WI38 (cell line): ENCODE data around the gene ARID1B.

Experiments
- H3K4me3 ChIP-seq: 2 replicates; pipeline ENCODE4 v1.5.1; 2011; ENCODE audit warnings: low read depth, mild to moderate bottlenecking, control low read depth, low read length
- TF ChIP-seq, protein P1 (sequence below): IDR thresholded peaks from 2 replicates; pipeline ENCODE4 v1.5.1; 2012; ENCODE audit warnings: low read depth, mild to moderate bottlenecking, control low read depth, low read length

ARID1B gene

GRCh38 chr6:156807795-156808194 lies 30.6 kb downstream of the ARID1B start:
- H3K4me3 ChIP-seq: no peak overlapping the region
- TF ChIP-seq, protein P1, sequence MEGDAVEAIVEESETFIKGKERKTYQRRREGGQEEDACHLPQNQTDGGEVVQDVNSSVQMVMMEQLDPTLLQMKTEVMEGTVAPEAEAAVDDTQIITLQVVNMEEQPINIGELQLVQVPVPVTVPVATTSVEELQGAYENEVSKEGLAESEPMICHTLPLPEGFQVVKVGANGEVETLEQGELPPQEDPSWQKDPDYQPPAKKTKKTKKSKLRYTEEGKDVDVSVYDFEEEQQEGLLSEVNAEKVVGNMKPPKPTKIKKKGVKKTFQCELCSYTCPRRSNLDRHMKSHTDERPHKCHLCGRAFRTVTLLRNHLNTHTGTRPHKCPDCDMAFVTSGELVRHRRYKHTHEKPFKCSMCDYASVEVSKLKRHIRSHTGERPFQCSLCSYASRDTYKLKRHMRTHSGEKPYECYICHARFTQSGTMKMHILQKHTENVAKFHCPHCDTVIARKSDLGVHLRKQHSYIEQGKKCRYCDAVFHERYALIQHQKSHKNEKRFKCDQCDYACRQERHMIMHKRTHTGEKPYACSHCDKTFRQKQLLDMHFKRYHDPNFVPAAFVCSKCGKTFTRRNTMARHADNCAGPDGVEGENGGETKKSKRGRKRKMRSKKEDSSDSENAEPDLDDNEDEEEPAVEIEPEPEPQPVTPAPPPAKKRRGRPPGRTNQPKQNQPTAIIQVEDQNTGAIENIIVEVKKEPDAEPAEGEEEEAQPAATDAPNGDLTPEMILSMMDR: no peak

GRCh38 chr6:156808287-156808686 lies 31.1 kb downstream of the ARID1B start:
- H3K4me3 ChIP-seq: no peak overlapping the region

GRCh38 chr6:156809034-156809433 lies 31.9 kb downstream of the ARID1B start:
- TF ChIP-seq, protein P1: no peak
- no peak overlapping the region for H3K4me3 ChIP-seq

More at GRCh38 chr6:156808287-156808686, 31.1 kb downstream of the ARID1B start:
- TF ChIP-seq, protein P1: no peak

- H3K4me3 ChIP-seq: no peak overlapping the region
- TF ChIP-seq, protein P1: no peak
These were observed 32.4 kb downstream of the ARID1B start for GRCh38 chr6:156809446-156810178.

GRCh38 chr6:156814036-156814581 lies 36.9 kb downstream of the ARID1B start:
- no peak overlapping the region for H3K4me3 ChIP-seq
- TF ChIP-seq, protein P1: no peak

- no peak overlapping the region for H3K4me3 ChIP-seq
- TF ChIP-seq, protein P1: no peak
These were observed 39.3 kb downstream of the ARID1B start for GRCh38 chr6:156816505-156816904.

GRCh38 chr6:156820089-156820798 lies 43.1 kb downstream of the ARID1B start:
- TF ChIP-seq, protein P1: no peak
- no peak overlapping the region for H3K4me3 ChIP-seq
